Embryonic facial prominence (tissue), 1 donor: Measurements from ENCODE around the gene TRAPPC10.

ENCODE experiments used
- DNase-seq: peaks from one replicate; pipeline ENCODE4 v3.0.0-alpha.2; 2016; ENCODE audit errors: extremely low spot score

TRAPPC10 gene

DNA sequence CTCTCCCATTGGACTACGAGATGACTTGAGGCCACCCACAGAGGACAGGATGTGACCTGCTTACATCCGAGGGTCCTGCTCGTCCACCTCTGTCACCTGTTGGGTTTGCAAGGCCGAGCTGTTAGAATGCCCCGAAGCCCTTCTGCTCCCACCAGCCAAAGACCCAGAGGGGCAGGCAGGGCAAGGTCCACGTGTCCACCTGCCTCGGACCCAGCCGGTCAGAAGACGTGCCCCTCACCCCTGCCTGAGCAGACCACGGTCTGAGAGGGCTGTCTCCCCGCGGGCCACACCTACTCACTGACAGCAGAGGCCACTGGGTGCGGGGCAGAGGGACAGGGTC, 30.3 kb upstream of the TRAPPC10 start:
- no peak for DNase-seq

DNA sequence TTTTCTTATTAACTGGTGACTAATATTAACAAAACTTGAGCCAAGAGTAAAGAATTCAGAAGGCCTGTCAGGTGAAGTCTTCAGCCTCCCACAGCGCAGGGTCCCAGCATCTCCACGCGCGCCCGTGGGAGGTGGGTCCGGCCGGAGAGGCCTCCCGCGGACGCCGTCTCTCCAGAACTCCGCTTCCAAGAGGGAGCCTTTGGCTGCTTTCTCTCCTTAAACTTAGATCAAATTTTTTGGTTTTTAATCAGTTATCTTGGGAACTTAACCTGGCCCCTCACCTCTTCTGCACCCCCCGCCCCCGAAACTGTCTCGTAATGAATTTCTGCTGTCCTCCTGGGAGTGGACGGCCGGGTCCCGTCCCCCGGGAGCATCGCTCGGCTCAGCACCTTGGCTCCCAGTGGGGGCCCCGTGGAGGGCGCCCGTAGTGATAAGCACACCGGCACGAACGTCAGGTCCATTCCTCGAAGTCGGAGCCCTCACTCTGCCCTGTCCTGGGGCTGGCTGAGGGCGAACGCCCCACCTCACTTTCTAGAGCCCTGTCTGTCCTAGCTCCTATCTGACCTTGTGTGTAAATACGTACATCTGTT, 29.5 kb upstream of the TRAPPC10 start:
- no peak for DNase-seq

DNA sequence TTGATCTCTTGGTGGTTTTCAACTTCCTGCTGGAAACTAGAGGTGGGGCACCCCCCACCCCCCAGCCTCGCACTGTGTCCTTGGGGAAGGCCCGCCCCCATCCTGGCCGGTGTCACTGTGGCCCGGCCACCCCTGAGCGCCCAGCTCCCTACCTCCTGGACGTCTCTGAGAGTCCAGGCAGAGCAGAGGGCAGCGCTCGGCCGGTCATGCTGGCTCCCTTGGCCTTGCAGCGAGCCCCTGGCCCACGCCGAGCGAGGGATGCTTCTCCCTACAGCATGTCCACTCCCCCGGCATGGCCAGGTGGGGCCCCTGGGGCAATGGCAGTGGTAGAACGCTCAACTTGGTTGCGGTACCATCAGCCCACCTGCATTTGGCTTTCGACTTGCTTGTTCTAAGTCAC, 28.7 kb upstream of the TRAPPC10 start:
- DNase-seq, result no peak

DNA sequence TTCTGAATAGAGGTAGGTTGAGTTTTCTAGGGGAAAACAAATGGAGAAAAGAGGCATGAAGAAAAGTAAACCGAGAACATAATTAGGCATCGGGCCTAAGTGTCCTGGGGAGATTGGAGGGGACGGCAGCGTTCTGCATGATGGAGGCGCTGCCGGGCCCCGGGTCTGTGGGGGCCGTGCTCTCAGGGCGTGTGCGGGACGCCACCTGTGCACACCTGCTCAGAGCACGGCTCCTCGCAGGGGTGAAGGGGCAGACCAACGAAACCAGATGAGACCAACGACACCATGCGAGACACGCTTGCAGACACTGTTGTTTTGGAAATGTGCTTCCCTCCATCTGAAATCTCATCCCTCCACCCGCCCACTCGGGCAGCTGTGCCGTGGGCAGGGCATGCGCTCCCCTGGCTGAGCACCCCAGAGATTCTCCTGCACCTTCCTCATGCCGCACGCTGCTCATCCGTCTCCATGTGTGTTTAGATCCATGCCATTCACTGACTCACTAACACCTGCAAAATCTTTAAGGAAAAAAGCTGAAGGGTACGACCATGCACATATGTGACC, 28.2 kb upstream of the TRAPPC10 start:
- DNase-seq, result no peak

DNA sequence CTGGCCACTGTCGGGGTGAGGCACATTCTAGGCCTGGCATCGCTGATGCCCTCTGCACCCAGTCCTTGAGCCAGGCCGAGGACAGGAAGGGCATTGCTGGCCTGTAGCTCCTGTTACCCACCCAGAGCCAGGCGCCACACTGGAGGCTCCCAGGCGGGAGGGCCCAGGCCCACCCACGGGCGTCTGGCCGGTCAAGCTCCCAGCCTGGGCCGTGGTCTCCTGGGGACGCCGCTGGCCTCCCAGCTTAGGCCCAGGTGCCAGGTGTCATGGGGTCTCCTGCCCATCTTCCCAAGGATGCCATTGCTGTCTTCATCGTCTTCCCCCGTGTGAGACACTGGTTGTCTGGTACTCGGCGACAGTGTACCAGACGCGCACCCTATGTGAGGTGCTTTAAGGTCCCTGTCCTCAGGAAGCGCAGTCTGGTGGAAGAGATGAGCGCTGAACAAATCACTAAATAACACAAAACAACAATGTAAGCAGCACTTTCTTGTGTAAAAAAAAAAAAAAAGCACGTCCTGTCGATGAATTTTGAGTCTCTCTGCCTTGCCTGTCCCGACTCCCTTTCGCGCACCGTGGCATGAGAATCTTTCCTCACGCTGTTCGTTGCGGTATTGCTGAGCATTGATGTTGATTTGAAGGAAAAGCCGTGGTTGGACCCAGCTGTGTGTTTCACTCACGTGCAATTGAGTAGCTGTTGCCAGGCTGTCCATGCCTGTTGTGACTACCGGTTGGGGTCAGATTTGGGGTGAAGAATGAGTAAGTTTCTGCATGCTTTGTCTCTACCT, 27.0 kb upstream of the TRAPPC10 start:
- no peak for DNase-seq

DNA sequence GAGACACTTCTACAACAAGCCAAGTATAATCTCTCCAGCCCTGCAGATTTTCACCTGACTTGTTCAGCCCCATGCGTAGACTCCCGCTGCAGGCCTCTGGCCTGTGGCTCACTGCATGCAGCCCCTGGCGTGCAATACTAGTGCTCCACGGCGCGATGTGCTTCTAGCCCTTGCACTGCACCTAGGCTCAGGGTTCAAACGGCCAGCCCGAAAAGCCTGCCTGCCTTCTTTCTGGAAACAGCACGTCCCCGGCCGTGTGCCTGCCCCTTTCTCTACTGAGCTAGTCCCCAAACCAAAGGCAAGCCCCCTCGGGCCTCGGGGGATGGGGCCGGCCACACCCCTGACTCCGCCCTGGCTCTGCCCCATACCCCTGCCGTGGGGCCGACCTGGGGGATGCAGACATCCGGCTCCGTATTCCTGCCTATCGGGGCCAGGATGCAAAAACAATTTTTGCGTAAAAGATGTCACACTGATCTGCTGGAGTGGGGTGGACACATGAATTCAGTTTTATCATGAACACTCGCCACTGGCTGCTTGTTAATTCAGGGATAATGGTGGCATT, 26.3 kb upstream of the TRAPPC10 start:
- DNase-seq, result no peak

DNA sequence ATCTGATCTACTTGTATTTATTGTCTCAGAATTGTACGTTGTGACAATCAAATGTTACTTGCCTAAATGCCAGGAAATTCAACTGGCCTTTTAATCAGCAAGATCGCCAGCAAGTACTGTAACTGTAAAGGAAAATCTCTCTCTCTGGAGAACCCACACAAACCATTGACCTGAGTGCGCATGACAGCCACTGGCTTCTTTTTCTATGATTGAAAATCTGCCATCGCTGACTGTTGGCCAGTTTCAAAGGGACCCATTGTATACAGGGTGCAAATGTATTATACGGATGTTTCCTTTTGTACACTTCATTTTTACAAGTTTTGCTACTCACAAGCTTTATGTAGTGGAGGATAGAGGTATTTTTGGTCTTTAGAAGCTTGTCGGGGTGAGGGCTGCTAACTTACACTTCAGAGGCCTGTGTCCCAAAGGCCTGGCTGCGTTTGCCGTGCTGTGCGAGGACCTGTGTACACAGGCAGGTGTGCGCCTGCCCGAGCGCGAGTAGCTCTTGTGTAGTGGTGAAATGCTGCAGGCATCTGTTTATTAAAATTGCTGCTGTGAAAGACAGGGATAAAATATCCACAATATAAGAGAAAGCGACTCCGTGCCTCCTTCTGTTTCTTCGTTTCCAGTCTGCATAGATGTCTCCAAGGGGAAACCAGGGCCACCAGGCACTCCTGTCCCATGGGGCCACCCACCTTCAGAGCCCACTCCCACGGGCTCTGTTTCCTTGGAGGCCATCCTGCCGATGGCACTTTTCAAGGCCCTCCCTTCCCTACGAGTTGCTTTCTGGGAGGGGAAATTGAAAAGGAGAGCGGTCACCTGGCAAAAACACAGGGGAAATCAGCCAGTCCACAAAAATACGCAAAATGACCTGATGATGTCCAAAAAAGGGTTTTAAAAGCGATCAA, 25.3 kb upstream of the TRAPPC10 start:
- no peak for DNase-seq

DNA sequence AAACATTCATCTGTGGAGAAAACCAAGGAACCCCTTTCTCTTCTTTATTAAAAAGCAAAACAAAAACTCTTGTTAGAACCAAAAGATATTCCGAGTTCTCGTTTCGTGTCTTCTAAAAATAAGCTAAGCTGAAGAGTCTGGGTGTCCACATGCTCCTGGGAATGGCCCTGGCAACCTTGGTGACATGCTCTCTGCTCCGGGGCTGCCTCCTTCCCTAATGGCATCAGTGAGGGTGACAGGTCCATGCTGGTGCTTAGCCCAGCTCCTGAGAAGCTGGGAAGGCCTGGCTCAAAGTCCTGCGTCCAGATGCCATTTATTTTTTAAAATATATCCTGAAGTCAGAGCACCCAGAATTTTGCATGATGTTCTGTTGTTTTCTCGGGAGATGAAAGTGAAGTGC, 24.6 kb upstream of the TRAPPC10 start:
- DNase-seq, result no peak

DNA sequence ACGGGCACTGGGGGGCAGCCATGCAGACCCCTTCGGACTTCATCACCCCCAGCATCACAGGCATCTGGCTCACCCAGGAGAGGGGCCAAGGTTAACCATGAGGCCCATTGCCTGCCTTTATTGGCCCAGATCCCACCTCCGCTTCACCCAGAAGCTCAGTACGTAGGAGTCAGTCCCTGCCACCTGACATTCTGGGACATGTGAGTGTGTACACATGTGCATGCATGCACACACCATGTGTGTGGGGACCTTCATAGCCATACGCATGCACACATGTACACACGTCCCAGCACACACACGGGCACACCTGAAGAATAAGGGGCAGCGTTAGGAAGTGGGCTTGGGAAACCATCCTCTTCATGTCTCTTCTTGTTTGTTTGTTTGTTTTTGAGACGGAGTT, 24.1 kb upstream of the TRAPPC10 start:
- no peak for DNase-seq

DNA sequence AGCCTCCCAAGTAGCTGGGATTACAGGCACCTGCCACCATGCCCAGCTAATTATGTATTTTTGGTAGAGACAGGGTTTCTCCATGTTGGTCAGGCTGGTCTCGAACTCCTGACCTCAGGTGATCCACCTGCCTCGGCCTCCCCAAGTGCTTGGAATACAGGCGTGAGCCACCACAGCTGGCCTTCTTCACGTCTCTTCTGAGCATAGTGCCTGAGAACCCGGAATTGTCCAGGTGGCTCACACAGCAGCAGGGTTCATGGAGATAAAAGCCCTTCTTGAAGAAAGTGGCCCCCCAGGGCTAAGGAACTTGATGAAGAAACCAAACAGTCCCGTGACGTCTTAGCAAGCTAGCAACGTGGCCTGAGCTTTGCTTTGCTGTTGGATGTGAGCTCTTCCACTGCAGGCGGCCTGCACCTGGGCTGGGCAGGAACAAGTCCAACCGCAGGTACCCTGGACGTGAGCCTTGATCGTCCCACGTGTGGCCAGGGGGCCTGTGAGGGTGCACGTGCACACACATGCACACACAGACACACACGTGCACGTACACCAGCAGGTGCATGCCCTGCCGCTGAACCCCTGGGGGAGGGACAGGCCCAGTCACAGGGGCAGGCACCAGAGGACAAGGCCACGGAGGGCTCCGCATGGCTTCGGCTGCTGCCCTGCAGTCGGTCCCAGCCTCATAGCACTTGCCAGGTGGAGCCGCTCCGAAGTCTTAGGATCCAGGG, 23.4 kb upstream of the TRAPPC10 start:
- DNase-seq, result no peak

DNA sequence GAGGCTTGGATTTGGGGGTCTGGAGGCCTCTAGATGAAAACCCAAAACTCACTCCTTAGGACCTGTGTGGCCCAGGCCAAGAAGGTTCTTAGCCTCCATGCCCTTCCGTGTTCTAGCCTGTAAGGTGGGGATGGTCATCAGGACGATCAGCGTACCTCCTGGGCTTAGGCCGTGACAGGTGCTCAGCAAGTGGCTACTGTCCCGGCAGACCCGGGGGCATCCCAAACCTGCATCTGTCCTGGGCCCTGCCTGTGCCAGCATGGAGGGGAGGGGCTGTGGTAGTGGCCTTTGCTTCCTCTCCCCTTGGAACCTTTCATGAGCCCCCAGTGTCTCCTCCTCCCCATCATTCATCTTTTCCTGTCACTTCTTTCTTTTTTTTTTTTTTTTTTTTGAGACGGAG, 22.7 kb upstream of the TRAPPC10 start:
- DNase-seq, result no peak

DNA sequence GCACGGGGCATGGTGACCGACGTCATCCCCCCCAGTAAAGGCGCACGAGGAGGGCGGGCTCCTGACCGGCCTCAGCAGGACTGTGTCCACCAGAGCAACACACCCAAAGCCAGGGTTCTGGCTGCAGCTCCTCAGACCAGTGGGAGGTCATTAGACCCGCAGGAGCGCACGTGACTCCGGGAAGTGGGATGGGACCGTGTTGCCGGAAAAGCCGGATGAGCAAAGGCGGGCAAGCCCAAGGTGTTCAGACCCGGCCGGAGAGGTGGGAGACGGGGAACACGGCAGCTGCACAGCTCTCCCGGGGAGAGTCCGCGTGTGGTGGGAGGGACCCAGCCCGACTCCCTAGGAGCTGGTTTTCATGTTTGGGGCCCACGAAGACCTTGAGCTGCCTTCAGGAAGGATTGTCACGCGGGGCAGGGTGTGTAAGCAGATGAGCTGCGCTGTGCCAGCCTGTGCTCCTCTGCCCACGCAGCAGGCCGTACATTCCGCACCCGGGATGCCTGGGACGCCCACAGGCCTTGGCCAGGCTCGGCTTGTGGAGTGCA, 20.6 kb upstream of the TRAPPC10 start:
- DNase-seq, result no peak

DNA sequence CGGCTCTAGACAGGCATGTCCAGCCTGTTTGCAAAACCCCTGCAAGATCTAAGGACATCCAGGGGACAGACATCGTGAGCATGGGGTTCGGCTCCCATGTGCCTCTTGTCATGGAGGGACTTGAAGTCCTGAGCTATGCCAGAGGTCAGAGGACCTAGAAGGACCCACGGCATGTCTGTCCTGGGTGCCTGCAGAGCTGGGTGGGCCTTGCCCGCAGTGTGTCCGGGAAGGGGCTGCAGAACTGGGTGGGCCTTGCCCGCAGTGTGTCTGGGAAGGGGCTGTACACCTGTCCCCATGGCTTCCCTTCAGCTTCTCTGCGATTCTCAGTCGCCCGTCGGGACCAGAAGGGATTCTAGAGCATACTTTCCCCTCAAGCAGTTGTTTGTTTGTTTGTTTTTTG, 20.0 kb upstream of the TRAPPC10 start:
- no peak for DNase-seq

DNA sequence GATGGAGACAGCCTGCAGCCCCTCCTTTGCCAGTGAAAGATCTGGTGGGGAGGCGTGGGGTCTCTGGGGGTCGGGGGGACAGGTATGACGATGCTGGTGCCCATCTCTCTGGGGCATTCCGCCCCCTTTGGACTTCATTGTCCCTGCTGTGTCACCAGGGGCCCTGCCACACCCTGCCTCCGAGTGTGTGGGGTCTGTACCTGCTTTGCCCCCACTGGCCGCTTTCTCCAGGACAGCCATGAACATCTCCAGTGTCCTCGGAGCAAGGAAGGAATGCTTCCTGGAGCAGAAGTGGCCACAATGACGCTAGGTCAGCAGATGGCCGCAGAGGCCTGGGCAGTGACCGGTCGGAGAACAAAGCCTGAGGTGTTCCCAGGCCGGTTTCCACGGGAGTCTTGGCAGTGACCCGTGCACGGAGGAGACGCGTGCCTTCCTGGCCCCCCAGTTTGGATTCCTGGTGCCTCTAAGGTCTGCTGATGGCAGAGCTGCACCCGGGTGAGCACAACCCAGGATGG, 18.6 kb upstream of the TRAPPC10 start:
- no peak for DNase-seq

DNA sequence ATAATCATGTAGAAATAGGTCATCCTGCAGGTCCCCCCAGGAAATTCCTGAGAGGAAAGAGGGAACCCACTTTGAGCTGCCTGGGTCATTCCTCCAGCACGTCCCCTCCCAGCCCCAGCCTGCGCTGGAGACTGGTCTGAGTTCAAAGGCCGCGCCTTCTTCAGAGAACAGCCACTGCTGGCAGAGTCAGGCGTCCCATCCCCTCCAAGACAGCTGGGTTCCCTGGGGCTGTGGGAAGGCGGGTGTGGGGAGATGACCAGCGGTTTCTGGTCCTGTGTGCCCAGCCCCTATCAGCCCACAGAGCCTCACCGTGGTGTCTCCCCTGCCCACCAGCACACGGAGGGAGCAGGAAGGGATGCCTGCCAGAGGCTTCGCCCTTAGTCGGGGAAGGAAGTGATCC, 18.0 kb upstream of the TRAPPC10 start:
- DNase-seq, result no peak

DNA sequence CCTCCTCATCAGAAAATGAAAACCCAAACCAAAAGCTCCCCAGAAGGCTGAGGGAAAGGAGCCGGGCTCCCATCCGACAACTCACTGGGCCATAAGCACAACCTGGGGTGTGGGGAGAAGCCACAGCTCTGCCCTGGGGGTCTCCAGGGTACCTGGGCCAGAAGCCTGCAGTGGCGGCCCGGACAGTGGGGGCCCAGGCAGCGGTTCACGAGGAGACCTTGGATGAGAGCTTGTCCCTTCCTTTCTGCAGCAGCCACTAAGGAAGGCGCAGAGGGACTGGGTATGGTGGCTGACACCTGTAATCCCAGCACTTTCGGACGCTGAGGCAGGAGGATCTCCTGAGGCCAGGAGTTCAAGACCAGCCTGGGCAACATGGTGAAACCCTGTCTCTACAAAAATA, 17.5 kb upstream of the TRAPPC10 start:
- no peak for DNase-seq

DNA sequence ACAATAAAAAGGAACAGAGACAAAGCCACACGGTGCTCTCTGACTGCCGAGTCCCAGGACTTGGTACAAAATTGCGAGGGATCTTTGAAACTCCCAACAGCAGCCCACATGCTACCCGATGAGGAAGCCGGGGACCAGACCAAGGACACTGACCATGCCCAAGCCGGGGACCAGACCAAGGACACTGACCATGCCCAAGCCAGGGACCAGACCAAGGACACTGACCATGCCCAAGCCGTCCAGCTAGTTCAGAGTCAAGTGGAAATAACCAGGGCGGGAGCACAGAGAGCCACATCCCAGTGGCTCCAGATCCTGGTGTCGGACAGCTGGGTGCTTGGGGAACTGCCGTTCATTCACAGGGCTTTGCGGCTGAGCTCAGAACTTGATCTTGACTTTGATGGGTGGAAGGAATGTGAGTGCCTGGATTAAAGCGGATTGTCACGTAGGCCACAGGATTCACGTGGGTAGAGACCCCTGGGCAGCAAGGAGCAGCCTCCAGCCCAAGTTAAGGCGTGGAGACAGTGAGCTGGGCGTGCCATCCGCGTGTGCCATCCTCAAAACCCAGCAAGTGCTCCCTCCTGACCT, 16.5 kb upstream of the TRAPPC10 start:
- DNase-seq, result no peak

DNA sequence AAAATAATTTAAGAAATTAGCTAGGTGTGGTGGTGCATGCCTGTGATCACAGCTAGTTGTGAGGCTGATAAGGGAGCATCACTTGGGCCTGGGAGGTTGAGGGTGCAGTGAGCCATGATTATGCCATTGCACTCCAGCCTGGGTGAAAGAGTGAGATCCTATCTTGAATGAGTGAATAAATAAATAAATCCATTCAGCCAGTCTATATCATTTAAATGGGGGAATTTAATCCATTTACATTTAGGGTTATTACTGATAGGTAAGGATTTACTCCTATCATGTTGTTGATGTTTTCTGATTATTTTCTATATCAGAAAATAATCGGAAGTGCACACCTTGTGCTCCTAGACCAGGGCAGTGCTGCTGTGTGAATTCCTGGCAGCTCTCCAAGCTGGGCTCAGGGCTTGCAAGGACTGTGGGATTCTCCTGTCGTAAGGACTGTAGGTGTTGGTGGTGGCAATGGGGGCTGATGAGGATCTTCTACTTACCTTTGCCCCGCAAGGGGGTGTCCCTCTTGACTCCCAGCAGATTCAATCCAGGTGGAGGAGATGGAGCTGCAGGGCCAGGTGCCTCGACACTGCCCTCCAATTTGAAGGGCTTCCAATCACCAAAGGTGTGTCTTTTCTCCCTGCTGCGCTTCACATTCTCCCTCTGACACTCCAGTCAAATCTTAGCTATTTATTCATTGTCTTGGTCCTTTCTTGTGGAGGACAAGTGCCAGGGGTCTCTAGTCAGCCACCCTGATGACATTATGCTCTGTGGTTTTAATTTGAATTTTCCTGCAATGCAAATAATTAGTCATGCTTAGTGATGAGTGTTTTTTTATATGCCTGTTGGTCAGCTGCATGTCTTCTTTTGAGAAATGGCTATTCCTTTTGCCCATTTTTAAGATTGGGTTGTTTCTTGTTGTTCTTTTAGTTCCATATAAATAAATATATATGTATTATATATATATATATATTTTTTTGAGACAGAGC, 14.1 kb upstream of the TRAPPC10 start:
- DNase-seq, result no peak

DNA sequence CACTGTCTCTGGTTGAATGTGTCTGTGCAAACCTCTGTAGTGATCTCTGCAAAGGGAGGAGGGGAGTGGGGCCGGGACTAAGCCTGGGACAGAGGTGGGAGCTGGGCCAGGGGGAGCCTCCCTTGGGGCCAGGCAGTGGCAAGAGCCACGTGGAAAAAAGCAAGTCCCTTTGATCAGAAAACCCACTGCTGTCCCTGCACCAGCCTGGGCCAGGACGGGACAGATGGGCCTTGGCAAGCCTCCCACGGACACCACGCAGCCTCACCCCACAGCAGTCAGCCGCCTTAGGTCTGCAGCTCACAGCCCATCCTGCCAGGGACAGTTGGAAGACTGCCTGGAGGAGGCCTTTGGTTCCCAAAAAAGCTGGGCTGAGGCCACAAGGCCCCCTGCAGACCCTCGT, 11.7 kb upstream of the TRAPPC10 start:
- no peak for DNase-seq
